HG03378 (cell line): ENCODE measurements around the gene CFHR4.
"Not testable (repeated sequence)": the region's sequence is repeated elsewhere in the genome, so short reads cannot be mapped to it uniquely, and the experiment has no call there.

Source experiments
- ATAC-seq: cut with Tn5 transposase; IDR thresholded peaks from one replicate; pipeline ENCODE4 v1.9.1; 2021; ENCODE audit warnings: mild to moderate bottlenecking, moderate library complexity; ENCODE audit not compliant: unreplicated experiment

Gene CFHR4

DNA sequence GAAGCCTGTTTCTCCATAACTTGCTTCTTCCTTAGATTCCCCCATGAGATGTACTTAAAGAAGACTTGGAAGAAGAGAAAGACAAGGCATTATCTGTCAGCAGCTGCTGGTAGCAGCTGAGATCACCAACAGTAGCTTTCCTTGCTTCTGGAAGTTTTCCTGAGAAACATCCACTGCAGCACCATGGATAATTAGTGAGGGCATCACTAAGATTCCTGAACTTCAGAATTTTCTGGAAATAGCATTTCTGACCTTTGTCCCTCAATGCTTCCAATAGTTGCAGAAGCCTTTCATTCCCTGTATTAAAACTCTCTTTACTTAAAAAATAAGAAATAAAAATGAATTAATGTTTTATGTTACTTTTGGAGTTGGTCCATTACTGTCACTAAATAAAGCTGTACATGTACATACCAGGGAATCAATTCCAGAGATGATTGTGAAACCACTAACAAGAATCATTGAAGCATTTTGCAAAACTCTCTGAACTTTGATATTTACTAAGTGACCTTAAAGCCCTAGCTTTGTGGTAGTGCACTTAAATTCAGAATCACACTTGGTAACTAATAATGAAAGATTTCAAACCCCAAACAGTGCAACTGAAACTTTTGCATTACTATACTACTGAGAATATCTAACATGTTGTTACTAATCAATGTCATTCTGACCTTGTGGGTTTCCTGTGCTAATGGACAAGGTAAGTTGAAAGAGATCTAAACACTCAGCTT, at the start of gene CFHR4:
CFHR4 (plus strand) TSS at position 538 of the 725 bp plus-strand sequence; CDS start at position 637, 99 bp downstream.
- ATAC-seq, result peak; percentile 99

GRCh38 chr1:196849613-196850492, 38.0 kb upstream of the CFHR4 start:
- not testable (repeated sequence) for ATAC-seq

DNA sequence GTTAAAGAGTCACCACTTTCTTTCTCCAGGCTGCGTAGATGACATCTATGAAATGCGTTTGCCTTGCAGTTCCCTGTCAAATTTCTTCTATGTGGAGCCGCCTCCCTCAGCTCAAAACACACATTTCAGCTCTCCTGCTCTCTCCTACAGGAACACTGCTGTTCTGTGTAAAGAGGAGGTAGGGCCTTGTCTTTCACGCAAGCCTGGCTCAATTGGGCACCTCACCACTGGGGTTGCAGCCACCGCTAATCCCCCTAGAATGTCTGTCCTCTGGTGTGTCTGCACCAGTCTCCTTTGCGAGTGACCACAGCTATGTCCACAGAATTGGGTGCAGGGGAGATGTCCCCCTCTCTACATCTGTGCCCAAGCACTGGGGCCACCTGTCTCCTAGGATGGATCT, 31.8 kb upstream of the CFHR4 start:
- no peak for ATAC-seq

- ATAC-seq, result no peak
Measured at GRCh38 chr1:196857188-196857587, 30.7 kb upstream of the CFHR4 start.

GRCh38 chr1:196858811-196859210, 29.0 kb upstream of the CFHR4 start:
- no peak for ATAC-seq

DNA sequence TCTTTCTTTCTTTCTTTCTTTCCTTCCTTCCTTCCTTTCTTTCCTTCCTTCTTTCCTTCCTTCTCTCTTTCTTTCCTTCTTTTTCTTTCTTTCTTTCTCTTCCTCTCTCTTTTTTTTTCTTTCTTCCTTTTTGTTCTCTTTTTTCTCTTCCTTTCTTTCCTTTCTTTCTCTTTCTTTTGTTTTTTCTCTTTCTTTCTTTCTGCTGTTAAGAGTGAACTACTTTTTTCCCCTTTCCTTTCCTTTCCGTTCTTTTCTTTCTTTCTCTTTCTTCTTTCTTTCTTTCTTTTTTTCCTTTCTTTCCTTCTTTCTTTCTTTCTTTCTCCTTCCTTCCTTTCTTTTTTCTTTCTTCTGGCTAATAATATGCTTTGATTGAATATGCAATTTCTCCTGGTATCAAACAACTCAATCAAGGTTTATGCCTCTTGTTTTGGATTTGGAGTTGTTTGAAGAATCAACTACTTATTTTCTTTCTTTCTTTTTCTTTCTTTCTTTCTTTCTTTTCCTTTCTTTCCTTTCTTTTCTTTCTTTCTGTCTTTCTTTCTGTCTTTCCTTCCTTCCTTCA, 27.4 kb upstream of the CFHR4 start:
- ATAC-seq, result no peak

GRCh38 chr1:196861429-196861828, 26.4 kb upstream of the CFHR4 start:
- no peak for ATAC-seq

DNA sequence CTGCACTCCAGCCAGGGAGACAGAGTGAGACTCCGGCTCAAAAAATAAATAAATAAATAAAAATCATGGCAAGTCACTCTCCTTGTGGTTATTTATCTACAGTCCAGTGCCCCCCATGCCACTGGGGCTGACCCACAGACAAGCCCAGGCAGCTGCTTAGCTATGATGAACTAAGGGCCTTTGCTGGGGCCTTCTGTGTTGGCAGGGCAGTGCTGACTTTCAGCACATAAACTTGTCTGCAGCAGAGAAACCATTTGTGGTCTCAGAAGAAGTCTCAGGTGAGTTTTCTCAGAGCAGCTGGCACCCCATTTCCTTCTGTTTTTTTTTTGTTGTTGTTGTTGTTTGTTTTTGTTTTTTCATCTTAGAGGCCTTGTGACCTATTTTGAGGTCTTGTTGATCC, 20.9 kb upstream of the CFHR4 start:
- no peak for ATAC-seq

DNA sequence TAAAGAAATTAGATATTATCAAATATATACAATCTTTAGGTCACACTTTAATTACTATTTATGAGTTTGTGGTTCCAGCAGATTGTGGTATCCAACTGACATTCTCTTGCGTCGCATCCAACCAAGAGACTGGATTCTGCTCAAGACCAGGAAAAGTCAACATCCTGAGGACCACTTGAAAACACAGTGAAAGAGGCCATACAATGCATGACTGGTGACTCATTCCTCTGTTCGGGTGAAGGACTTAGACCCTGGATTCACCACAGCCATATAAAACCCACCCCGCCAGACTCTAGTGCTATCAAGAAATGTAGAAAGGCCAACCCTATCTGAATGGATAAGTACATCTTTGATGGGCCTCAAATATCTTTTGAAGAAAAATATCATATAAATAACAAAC, 14.5 kb upstream of the CFHR4 start:
- ATAC-seq, result no peak

DNA sequence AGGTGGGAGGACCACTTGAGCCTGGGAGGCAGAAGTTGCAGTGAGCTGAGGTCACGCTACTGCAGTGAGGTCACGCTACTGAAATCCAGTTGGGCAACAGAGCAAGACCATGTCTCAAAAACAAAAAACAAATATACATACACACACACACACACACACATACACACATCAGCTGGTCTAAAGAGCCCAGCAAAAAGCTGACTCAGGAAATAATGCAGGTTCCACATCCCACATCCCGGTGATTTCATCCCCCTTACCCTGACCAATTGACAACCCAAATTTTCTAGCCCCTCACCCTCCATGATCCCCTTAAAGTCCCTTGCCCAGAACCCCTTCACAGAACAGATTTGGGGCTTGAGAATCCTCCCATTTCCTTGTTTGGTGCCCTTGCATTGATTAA, 11.9 kb upstream of the CFHR4 start:
- no peak for ATAC-seq

- ATAC-seq, result no peak
Measured at GRCh38 chr1:196877964-196878363, 9.9 kb upstream of the CFHR4 start.

GRCh38 chr1:196886560-196886959, 1.3 kb upstream of the CFHR4 start:
- ATAC-seq, result not testable (repeated sequence)

DNA sequence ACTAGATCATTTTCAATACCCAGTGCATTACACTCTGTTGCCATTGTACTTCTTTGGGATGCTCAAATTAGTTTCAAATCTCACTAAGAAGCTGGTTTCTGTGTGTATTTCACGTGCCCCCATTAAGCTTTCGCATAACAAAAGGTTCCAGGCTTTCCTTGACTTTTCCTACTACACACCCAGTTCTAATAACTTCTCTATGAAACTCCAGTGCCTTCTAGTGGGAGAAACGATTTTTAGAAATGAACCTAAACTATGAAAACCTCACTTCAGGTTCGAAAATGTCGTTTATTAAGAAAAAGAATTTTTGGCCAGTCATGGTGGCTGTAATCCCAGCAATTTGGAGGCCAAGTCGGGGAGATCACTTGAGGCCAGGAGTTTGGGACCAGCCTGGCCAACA, 2.8 kb downstream of the CFHR4 start:
- no peak for ATAC-seq

DNA sequence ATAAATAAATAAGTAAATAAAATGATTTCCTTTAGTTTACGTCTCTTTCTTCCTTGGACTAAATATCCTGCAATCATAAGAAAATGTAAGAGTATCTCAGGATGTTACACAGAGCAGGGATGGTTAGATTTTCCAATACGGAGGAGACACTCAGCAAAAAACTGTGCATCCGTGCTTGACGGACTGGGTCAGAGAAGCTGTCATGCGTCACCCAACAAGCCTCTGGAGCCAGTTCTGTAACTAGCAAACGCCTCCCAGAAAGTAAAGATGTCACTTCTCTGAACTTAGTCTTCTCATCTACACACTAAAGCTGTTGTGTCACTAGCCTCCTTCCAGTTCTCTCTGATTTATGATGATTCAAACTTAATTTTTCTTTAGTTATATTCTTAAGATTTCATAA, 3.4 kb downstream of the CFHR4 start:
- no peak for ATAC-seq

GRCh38 chr1:196896355-196896754, 8.5 kb downstream of the CFHR4 start:
- ATAC-seq, result no peak

GRCh38 chr1:196897158-196897828, 9.4 kb downstream of the CFHR4 start:
- ATAC-seq, result no peak

- no peak for ATAC-seq
Measured at GRCh38 chr1:196902344-196902743, 14.5 kb downstream of the CFHR4 start.

DNA sequence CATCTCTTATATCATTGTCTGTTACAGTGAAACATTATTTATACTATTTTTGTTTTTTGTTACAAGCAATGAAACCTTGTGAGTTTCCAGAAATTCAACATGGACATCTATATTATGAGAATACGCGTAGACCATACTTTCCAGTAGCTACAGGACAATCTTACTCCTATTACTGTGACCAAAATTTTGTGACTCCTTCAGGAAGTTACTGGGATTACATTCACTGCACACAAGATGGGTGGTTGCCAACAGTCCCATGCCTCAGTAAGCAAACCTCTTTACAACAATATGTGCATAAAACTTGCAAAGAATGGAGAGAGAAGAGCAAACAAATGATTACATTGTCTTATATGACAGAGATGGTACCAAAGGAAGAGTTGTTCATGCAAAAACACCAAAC, 22.4 kb downstream of the CFHR4 start:
- ATAC-seq, result no peak

- ATAC-seq, result not testable (repeated sequence)
Measured at GRCh38 chr1:196912283-196912682, 24.4 kb downstream of the CFHR4 start.

GRCh38 chr1:196926839-196927238, 39.0 kb downstream of the CFHR4 start:
- ATAC-seq, result not testable (repeated sequence)

DNA sequence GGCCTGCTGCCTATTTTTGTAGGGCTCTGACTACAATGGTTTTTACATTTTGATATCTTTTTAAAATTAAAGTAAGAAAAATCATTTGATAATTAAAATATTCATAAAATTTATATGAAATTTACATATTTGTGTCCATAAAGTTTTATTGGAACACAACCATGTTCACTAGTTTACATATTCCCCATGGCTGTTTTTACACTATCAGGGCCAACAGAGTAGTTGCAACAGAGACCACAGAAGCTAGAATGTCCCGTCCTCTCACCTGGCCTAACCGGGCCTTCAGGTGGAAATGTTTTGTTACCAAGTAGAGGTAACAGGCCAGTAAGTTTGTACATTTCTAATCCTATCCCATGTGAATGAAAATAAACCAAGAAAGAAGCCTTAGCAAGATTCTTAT, 45.0 kb downstream of the CFHR4 start:
- ATAC-seq, result not testable (repeated sequence)
